Prostate gland (tissue), 2 donors: ENCODE data around the gene FAR1.

Experiments
- POLR2A ChIP-seq: fragments of 450-650 bp; IDR thresholded peaks from one replicate; pipeline ENCODE4 v1.6.1; 2016; ENCODE audit warnings: antibody characterized with exemption, mild to moderate bottlenecking
- TF ChIP-seq, protein P1 (sequence below), 4 experiments: fragments of 200-600 bp in 2 of 4; fragments of 450-650 bp in 2 of 4; sonication (generic) in 2 of 4; IDR thresholded peaks; 1 replicate in 3 of 4; 2 replicates in 1 of 4; pipeline ENCODE4 v1.5.1; 2016 to 2019; ENCODE audit warnings: antibody characterized with exemption in 4 of 4, mild to moderate bottlenecking in 2 of 4, moderate library complexity in 2 of 4

DNA sequence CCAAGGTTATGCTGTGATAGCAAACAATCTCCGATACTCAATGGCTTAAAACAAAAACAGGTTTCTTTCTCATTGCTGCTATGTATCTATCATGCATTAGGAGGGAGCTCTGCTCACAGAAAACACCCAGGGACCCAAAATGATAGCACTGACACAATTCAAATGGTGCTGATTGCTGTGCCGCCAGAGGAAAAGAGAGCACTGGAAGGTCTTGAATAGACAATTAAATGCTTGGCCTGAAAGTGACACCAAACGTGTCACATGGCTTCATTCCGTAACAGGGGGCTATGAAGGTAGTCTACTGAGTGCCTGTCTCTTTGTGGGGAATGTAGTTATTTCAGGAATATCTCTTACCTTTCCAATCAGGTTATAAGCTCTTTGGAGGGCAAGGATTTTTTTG lies 94.2 kb downstream of the FAR1 start:
- TF ChIP-seq, protein P1, sequence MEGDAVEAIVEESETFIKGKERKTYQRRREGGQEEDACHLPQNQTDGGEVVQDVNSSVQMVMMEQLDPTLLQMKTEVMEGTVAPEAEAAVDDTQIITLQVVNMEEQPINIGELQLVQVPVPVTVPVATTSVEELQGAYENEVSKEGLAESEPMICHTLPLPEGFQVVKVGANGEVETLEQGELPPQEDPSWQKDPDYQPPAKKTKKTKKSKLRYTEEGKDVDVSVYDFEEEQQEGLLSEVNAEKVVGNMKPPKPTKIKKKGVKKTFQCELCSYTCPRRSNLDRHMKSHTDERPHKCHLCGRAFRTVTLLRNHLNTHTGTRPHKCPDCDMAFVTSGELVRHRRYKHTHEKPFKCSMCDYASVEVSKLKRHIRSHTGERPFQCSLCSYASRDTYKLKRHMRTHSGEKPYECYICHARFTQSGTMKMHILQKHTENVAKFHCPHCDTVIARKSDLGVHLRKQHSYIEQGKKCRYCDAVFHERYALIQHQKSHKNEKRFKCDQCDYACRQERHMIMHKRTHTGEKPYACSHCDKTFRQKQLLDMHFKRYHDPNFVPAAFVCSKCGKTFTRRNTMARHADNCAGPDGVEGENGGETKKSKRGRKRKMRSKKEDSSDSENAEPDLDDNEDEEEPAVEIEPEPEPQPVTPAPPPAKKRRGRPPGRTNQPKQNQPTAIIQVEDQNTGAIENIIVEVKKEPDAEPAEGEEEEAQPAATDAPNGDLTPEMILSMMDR (IDR thresholded peaks at IDR 0.05) = no peak
- no peak for TF ChIP-seq POLR2A
